Fibroblast of pulmonary artery (primary cell): ENCODE data around the gene WWOX.

Experiments
- DNase-seq: peaks from one replicate; pipeline ENCODE4 v3.0.0-alpha.2; 2010; ENCODE audit warnings: low read depth
- H3K4me3 ChIP-seq: replicated peaks from 2 replicates; pipeline ENCODE4 v1.5.1; 2011; ENCODE audit warnings: low read depth, mild to moderate bottlenecking, control low read depth, low read length, moderate library complexity
- TF ChIP-seq, protein P1 (sequence below): IDR thresholded peaks from 2 replicates; pipeline ENCODE4 v1.5.1; 2011; ENCODE audit warnings: mild to moderate bottlenecking, control low read depth, low read length, inconsistent platforms; ENCODE audit errors: missing control alignments

WWOX gene

DNA sequence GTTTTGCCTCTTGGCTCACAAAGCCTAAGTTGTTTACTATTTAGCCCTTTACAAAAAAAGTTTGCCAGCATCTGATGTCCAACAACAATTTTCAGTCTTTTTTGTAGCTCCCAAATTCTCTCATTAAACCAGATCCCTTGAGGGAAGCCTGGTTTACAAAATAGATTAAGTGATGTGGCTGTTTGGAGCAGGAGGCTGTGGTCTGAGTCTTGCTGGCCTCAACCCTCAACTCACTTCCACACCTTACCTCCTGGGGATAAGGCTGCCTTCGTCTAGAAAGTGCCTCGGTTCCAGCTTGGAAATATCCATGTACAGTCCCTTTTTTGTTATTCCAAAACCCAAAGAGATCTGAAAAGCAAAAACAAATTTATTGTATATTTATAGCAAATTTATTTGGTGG, 138.4 kb downstream of the WWOX start:
- no peak for DNase-seq
- H3K4me3 ChIP-seq: no peak overlapping the region
- TF ChIP-seq, protein P1, sequence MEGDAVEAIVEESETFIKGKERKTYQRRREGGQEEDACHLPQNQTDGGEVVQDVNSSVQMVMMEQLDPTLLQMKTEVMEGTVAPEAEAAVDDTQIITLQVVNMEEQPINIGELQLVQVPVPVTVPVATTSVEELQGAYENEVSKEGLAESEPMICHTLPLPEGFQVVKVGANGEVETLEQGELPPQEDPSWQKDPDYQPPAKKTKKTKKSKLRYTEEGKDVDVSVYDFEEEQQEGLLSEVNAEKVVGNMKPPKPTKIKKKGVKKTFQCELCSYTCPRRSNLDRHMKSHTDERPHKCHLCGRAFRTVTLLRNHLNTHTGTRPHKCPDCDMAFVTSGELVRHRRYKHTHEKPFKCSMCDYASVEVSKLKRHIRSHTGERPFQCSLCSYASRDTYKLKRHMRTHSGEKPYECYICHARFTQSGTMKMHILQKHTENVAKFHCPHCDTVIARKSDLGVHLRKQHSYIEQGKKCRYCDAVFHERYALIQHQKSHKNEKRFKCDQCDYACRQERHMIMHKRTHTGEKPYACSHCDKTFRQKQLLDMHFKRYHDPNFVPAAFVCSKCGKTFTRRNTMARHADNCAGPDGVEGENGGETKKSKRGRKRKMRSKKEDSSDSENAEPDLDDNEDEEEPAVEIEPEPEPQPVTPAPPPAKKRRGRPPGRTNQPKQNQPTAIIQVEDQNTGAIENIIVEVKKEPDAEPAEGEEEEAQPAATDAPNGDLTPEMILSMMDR: no peak

DNA sequence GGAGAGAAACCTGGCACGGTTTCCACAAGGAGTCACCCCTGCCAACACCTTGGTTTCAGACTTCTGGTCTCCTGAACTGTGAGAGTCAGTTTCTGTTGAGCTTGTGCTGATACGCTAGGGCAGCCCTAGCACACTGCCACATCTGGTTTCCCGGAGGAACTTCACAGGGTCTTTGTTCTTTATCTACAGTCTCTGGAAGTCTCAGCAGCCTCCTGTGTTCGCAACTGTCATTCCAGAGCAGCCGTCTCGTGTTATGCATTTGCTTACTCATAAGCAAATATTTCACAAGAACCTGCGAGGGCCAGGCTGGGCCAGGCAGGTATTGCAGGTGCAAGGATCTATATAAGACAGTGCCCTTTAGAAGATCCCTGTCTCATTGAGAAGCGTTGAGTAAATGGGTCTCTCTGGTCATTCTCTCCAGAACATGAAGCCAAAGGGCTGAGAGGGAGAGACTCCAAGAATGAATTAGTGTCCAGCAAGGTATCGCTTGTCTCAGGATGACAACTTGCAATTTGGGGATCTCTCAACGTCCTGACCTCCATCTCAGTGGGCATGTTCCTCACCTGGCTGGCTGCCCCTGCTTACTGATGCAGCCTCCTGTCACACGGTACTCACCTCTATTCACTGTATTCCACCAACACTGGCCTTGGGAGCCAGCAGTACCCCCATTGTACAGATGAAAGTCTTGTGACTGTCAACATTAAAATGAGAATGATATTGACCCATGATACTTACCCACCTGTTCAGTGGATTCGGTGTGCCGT, 141.2 kb downstream of the WWOX start:
- H3K4me3 ChIP-seq: no peak overlapping the region
- DNase-seq: no peak
- TF ChIP-seq, protein P1: no peak

DNA sequence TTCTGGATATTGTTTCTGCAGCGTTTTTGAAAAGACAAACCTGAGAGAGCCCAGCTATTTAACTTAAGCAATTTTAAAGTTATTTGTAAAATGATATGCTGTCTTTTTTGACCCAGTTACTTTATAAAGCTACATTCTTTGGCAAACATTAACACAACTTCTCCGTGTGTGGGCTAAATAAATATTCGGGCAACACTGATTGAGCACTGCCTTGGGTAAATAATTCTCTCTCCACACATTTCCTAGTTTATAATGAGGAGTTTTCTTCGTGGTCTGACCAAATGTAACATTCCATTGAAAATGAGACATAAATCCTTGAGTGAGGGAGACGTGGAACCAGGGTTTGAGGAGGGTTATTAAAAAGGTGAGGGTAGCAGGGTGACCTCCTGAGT, 142.8 kb downstream of the WWOX start:
- no peak overlapping the region for H3K4me3 ChIP-seq
- TF ChIP-seq, protein P1: no peak
- DNase-seq: no peak

DNA sequence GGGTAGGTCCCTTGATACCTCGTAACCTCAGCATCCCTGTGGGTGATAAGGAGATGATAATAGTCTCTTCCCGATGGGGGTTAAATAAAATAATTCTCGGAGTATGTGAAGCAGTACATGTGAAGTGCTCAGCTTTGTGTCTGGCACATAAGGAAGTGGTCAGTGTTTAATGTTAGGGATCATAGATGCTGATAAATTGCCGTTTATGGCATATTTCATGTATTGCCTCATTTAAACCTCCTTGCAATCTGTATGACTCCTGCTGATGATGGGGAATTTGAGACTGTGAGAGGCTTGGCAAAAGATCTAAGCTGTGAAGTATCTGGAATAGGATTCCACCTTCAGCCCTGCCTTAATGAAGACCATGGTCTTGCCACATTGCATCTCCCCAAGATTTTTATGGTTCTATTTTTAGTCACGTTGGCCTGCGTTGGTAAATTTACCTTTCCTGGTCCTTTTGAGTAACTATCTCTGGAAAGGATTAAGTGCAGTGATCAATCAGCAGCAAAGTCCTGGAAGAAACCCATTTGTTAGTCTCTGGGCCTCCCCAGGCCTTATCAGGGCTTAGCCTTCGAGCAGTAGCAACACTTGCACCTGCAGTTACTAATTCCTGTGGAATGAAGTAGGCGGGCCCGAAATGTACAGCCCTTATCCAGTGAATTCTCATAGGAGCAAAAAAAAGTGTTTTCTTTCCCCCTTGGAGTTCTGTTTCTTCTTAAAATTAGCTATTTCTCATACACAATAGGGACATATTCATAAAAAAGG, 144.9 kb downstream of the WWOX start:
- TF ChIP-seq, protein P1: no peak
- DNase-seq: no peak
- no peak overlapping the region for H3K4me3 ChIP-seq

DNA sequence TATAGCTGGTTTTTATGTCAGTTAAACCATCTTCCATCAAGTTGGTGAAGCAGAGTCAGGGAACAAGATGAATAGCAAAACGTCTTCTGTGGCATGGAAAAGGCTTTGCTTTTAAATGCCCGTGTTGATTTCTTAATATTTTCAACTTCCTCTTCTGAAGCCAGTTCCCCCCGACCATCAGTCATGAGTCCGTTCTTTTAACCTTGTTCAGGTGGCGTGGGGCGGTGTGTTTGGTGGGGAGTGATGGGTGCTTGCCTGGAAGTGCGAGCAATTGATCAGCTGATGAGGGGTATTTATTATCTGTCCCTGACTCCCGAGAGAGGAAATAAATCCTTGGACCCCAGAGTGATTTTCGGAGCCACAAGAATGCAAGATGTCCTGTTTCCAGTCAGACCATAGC, 147.1 kb downstream of the WWOX start:
- H3K4me3 ChIP-seq: no peak overlapping the region
- DNase-seq: no peak
- TF ChIP-seq, protein P1: no peak

DNA sequence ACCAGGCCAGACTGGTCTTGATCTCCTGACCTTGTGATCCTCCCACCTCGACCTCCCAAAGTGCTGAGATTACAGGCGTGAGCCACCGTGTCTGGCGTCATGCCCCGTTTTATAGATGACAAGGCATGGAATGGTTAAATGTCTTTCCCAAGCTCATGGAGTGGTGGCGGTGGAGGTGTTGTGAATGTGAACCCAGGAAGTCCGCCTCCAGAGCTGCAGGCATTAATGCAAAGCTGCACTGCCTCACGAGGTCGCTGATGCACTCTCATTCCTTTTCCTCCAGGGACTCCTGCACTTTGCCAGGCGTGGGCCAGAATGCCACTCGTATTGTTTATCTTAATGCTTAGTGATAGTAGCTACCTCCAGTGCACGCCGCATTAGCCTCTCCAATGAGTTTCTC, 149.6 kb downstream of the WWOX start:
- H3K4me3 ChIP-seq: no peak overlapping the region
- DNase-seq: no peak
- TF ChIP-seq, protein P1: no peak

DNA sequence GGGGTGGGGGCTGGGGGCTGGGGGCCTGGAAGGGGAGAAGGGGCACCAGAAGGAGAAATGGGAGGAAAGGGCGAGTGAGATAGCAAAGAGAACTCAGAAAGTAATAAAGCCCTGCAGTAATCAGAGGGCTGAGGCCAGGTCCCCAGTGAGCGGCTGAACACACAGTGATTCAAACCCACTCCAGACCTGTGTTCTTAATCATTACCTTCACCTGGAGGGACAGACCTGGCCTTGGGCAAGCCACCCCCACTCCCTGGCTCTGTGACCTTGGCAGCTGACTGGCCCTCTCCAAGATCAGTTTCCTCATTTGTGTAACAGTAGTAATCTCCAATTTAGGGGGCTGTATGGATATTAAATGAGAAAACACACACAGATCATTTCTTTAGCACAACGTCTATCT, 150.4 kb downstream of the WWOX start:
- no peak for DNase-seq
- TF ChIP-seq, protein P1: no peak
- no peak overlapping the region for H3K4me3 ChIP-seq
